Adipocyte (in vitro differentiated cells): ENCODE data around the gene ASCL1.

ENCODE experiments used
- DNase-seq: peaks from one replicate; pipeline ENCODE4 v3.0.0-alpha.2; 2015; ENCODE audit warnings: low read depth
- H3K27me3 ChIP-seq: replicated peaks from 2 replicates; pipeline ENCODE4 v1.7.0; 2013; ENCODE audit warnings: mild to moderate bottlenecking, low read length, moderate library complexity; ENCODE audit not compliant: control insufficient read depth, insufficient read depth
- H3K36me3 ChIP-seq: 2 replicates; pipeline ENCODE4 v1.7.0; 2013; ENCODE audit warnings: low read length, mild to moderate bottlenecking, moderate library complexity; ENCODE audit not compliant: control insufficient read depth, insufficient read depth, severe bottlenecking
- H3K4me1 ChIP-seq: 2 replicates; pipeline ENCODE4 v1.7.0; 2013; ENCODE audit warnings: mild to moderate bottlenecking, low read length, moderate library complexity; ENCODE audit not compliant: control insufficient read depth, insufficient read depth
- H3K4me3 ChIP-seq: 2 replicates; pipeline ENCODE4 v1.7.0; 2013; ENCODE audit warnings: mild to moderate bottlenecking, low read length, moderate library complexity
- H3K9ac ChIP-seq: 2 replicates; pipeline ENCODE4 v1.7.0; 2013; ENCODE audit warnings: mild to moderate bottlenecking, low read length, moderate library complexity
- H3K9me3 ChIP-seq: 2 replicates; pipeline ENCODE4 v1.7.0; 2013; ENCODE audit warnings: mild to moderate bottlenecking, low read length, moderate library complexity; ENCODE audit not compliant: control insufficient read depth

The ASCL1 gene

GRCh38 chr12:102963796-102964195 is 6.3 kb downstream of the ASCL1 start:
- H3K36me3 ChIP-seq = no peaks in the 10 kb centered on the region
- peaks cover under 1% of the 10 kb centered on the region for H3K4me1 ChIP-seq
- peaks cover 14% of the 10 kb centered on the region for H3K9me3 ChIP-seq
- H3K9ac ChIP-seq = no peak overlapping the region
- no peak for DNase-seq
- no peak overlapping the region for H3K4me3 ChIP-seq
- H3K27me3 ChIP-seq = peaks cover 76% of the 10 kb centered on the region

DNA sequence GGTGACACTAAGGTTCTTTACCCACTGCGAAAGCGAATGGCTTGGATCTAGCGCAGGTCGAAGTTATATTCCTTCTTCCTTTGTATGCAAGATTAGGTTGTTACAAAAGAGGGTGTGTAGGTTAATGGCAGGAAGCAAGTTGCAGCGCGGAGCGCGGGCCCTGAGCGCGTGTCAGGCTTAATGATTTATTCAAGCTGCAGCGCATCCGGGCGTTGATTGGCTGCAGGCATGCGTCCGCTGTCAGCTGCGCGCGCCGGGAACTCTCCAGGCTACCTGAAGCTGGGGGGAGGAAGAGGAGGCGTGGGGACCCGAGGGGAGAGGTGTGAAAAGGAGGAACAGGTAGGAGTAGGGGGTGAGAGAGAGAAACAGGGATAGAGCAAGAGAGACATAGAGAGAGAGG is 7.4 kb downstream of the ASCL1 start:
- no peak for DNase-seq
- peaks cover 14% of the 10 kb centered on the region for H3K9me3 ChIP-seq
- H3K4me3 ChIP-seq = no peak overlapping the region
- peaks cover 66% of the 10 kb centered on the region for H3K27me3 ChIP-seq
- H3K4me1 ChIP-seq = no peaks in the 10 kb centered on the region
- H3K9ac ChIP-seq = no peak overlapping the region
- no peaks in the 10 kb centered on the region for H3K36me3 ChIP-seq

DNA sequence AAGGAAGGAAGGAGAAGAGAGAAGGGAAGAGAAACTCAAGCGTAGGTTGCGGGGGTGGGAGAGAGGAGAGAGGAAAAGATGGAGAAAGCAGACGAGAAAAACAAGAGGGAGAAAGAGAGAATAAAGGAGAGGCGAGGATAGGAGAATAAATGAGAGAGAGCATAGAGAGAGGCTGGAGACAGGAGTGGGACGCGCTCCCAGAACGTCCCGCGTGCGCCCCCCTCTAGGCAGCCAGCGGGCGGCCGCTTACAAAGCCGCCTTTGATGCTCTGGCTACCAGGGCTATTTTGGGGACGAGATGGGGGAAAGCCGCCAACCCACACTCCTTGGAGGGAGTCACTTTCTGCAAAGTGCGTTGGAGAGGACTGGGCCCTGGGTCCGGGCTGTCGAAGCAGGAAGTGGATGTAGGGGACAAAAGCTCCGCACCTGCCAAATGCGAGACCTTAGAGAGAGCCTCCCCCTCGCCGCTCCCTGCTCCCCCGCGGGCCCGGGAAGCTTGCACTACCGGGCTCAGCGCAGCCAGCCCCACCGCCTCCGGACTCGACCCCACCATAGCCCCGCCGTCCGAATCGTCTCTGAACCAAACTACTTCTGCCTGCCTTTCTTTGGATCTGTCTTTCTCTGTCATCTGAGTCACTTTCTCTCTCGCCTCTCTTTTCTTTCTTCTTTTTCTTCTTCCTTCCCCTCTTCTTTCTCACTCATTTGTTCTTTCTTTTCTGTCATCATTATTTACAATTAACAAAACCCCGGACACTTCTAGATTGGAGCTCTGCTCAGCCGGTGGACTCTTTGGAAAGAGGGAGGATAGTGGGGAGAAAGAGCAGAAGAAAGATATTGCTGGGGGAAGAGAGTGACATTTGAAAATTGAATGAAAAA is 8.0 kb downstream of the ASCL1 start:
- Histone ChIP-seq H3K27me3 (peaks cover 59% of the 10 kb centered on the region), H3K9ac (no peak overlapping the region), H3K4me1 (no peaks in the 10 kb centered on the region), H3K36me3 (no peaks in the 10 kb centered on the region), H3K4me3 (no peak overlapping the region), H3K9me3 (peaks cover 14% of the 10 kb centered on the region)
- no peak for DNase-seq

- Histone ChIP-seq H3K36me3 (no peaks in the 10 kb centered on the region), H3K4me1 (no peaks in the 10 kb centered on the region), H3K9ac (no peak overlapping the region), H3K9me3 (peaks cover 14% of the 10 kb centered on the region), H3K4me3 (no peak overlapping the region), H3K27me3 (peaks cover 55% of the 10 kb centered on the region)
- DNase-seq = no peak
These were observed 8.9 kb downstream of the ASCL1 start for GRCh38 chr12:102966200-102966863.

- no peaks in the 10 kb centered on the region for H3K4me1 ChIP-seq
- no peak overlapping the region for H3K4me3 ChIP-seq
- no peaks in the 10 kb centered on the region for H3K36me3 ChIP-seq
- peaks cover 14% of the 10 kb centered on the region for H3K27me3 ChIP-seq
- no peak for DNase-seq
- H3K9me3 ChIP-seq = no peaks in the 10 kb centered on the region
- H3K9ac ChIP-seq = no peak overlapping the region
These were observed 13.3 kb downstream of the ASCL1 start for GRCh38 chr12:102970780-102971179.

DNA sequence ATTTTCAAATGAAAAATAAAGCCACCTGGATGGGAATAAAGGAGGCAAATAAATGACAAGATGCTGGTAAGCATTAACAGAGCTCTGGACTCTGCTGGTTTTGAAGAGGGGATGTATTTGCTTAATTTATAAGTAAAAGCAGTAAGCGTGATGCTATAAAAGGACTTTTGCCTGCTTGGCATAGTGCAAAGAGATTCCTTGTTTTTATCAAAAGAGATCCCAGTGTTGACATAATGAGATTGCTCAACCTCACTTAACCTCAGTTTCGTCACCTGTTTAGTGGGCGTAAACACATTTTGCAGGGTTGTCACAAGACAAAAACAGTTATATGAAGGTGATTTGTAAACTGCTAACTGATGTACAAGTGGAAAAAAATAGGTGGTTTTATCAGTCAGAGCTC is 13.8 kb downstream of the ASCL1 start:
- Histone ChIP-seq H3K27me3 (peaks cover 9% of the 10 kb centered on the region), H3K36me3 (no peaks in the 10 kb centered on the region), H3K9ac (no peak overlapping the region), H3K4me1 (no peaks in the 10 kb centered on the region), H3K4me3 (no peak overlapping the region), H3K9me3 (no peaks in the 10 kb centered on the region)
- no peak for DNase-seq

DNA sequence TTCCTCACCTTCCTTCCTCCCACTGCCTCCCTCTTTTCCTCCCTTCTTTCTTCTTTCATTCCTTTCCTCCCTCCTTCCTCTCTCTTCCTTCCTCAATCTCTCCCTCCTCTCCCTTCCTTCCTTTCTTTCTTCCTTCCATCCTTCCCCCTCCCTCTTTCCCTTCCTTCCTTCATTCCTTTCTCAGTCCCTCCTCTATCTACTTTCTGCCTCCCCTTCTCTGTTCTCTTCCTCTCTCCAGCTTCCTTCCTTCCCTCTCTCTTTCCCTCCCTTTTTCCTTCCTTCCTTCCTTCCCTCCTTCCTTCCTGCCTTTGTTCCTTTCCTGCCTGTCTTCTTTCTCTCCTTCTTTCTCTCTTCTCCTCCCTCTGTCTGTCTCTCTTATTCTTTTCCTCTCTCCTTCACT is 16.1 kb downstream of the ASCL1 start:
- no peak overlapping the region for H3K4me3 ChIP-seq
- DNase-seq = no peak
- H3K9ac ChIP-seq = no peak overlapping the region
- peaks cover 4% of the 10 kb centered on the region for H3K27me3 ChIP-seq
- H3K4me1 ChIP-seq = no peaks in the 10 kb centered on the region
- H3K9me3 ChIP-seq = no peaks in the 10 kb centered on the region
- H3K36me3 ChIP-seq = no peaks in the 10 kb centered on the region

DNA sequence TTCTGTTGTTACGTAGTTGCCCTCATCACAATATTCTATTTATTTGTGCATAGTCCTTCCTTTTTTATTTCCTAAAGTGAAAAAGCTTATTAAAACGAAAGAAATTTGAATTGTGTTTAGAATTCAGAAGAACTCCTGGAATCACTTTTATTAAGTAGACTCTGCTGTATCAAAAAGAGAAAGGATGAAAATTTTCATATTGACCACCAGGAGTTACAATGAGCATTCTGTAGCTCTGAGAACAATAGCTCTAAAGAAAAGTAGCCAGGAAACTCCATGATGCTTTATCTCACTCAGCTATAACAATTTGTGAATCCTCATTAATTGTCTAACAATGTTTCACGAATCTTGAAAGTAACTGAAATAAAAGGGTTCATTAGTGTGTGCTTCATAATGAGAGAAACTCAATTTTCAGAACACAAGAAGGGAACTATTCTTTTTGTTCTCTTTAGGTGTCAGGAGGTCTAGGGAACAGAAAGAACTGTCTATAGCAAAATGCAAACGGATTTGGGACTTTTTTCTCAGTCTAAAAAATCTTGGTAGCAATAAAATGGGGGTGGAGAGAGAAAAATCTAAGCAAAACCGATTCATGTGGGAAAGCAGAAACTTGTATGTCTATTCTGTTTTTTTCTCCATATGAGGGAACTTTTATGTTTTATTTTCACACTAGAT is 19.3 kb downstream of the ASCL1 start:
- no peaks in the 10 kb centered on the region for H3K4me1 ChIP-seq
- no peak overlapping the region for H3K4me3 ChIP-seq
- DNase-seq = no peak
- H3K36me3 ChIP-seq = no peaks in the 10 kb centered on the region
- H3K27me3 ChIP-seq = no peaks in the 10 kb centered on the region
- no peaks in the 10 kb centered on the region for H3K9me3 ChIP-seq
- H3K9ac ChIP-seq = no peak overlapping the region

DNA sequence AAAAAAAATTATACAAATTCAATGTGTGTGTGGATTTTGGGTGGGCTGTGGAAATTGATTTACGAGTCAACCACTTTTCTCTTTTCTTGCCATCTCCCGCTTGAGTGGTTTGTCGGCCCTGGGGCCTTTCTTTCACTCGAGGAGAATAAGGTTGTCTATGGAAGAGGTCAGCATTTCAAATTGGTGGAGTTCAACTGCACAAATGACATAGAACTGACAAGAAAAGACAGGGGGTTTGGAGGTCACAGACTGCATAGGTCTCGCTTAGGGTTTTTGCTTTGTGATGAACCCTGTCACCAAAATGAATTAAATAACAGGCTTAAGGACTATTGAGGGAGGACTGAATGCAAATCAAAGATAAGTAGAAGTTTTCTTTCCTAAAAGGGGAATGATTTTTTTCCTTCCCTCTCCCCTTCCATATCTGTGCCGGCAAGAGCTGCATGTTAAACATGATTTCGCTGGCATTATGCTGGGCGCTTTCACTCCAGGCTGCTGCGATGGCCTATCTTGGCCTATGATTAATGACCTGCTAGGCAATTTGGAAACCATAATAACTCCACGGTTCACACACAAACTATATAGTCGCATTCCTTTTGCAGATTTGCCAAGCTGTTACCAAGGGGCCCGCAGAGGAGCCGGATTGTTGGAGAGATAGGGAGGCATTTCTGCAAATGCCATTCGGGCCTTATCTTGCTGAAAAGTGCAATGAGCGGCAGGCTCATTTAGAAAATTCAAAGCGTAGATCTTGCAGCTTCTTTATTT is 20.7 kb downstream of the ASCL1 start:
- no peak for DNase-seq
- Histone ChIP-seq H3K36me3 (no peaks in the 10 kb centered on the region), H3K27me3 (no peaks in the 10 kb centered on the region), H3K4me3 (no peak overlapping the region), H3K4me1 (no peaks in the 10 kb centered on the region), H3K9me3 (no peaks in the 10 kb centered on the region), H3K9ac (no peak overlapping the region)

DNA sequence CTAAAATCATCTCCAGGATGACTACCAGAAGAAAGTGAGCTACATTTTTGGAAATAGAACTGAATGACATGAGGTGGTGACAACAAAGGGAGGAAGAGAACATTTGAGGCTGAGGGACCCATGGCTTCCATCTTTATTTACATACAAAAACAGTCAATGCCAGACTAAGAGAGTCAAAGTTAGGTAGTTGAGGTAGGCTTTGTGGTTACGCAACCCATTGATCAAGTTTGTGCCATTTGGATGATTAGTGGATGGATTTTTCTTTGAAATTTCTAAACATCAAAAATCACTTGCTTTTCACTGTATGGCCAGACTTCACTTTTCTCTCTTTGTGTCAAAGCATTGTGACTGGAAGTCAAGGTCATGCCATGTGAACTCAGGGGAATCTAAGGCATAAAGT is 22.9 kb downstream of the ASCL1 start:
- Histone ChIP-seq H3K9ac (no peak overlapping the region), H3K9me3 (no peaks in the 10 kb centered on the region), H3K27me3 (no peaks in the 10 kb centered on the region), H3K4me1 (no peaks in the 10 kb centered on the region), H3K36me3 (no peaks in the 10 kb centered on the region), H3K4me3 (no peak overlapping the region)
- no peak for DNase-seq

DNA sequence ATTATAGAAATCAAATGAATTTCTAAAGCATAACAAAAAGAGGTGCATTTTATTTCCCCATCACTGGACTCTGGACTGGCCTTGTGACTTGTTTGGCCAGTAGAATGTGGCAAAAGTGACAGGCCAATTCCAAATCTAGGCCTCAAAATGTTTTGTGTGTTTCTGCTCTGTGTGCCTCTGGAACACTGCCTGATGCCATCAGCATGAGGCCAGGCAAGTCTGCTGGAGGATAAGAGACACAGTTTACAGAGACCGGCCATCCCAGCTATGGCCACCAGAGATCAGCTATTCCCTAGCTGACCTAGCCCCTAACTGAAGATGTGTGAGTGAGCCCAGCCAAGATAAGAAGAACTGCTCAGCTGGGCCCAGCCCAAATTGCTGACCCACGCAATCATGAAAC is 32.9 kb downstream of the ASCL1 start:
- no peak overlapping the region for H3K9ac ChIP-seq
- no peaks in the 10 kb centered on the region for H3K9me3 ChIP-seq
- no peaks in the 10 kb centered on the region for H3K36me3 ChIP-seq
- no peaks in the 10 kb centered on the region for H3K4me1 ChIP-seq
- H3K27me3 ChIP-seq = no peaks in the 10 kb centered on the region
- DNase-seq = no peak
- no peak overlapping the region for H3K4me3 ChIP-seq
